ENCODE data around the gene DAP.

DNA sequence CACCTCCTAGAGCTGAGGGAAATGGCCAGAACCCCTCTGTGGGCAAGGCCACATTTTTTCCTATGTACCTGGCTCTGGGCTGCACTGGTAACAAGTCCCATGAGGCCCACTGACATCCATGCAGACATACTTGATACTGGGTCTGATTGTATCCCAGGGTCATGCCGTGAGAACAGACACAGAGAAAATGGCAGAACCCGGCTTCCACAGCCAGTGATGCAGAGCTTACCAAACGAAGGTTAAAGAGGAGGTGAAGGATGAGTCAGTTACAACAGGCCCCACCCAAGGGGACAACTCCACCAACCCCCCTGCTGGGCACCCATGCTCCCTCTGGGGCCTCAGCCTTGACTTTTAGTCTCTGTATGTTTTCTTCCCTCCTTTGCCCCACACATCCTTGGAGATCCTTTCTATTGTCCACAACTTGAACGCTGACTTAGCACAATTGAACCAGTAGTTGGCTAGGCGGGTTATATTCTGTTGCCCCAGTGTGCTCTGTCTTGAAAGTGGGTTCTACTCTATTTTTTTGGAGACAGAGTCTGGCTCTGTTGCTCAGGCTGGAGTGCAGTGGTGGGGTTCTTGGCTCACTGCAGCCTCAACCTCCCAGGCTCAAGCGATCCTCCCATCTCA is 93.5 kb downstream of the DAP start:
- no peak for TF ChIP-seq POLR2AphosphoS5 (IDR thresholded peaks at IDR 0.05)
- TF ChIP-seq, protein P1, sequence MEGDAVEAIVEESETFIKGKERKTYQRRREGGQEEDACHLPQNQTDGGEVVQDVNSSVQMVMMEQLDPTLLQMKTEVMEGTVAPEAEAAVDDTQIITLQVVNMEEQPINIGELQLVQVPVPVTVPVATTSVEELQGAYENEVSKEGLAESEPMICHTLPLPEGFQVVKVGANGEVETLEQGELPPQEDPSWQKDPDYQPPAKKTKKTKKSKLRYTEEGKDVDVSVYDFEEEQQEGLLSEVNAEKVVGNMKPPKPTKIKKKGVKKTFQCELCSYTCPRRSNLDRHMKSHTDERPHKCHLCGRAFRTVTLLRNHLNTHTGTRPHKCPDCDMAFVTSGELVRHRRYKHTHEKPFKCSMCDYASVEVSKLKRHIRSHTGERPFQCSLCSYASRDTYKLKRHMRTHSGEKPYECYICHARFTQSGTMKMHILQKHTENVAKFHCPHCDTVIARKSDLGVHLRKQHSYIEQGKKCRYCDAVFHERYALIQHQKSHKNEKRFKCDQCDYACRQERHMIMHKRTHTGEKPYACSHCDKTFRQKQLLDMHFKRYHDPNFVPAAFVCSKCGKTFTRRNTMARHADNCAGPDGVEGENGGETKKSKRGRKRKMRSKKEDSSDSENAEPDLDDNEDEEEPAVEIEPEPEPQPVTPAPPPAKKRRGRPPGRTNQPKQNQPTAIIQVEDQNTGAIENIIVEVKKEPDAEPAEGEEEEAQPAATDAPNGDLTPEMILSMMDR (IDR thresholded peaks at IDR 0.05), result no peak
